GM12864 (cell line): ENCODE data around the gene EYA2.
A peak's percentile ranks its signal among the peaks of the same experiment; 100 is the strongest.

Experiments used
- DNase-seq: peaks from one replicate; pipeline ENCODE4 v3.0.0-alpha.2; 2011; ENCODE audit warnings: low read depth
- H3K4me3 ChIP-seq: 2 replicates; pipeline ENCODE4 v1.5.1; 2011; ENCODE audit warnings: mild to moderate bottlenecking, low read depth, low read length, control low read depth
- CTCF ChIP-seq: IDR thresholded peaks from 2 replicates; pipeline ENCODE4 v1.5.1; 2011; ENCODE audit warnings: low read depth, mild to moderate bottlenecking, moderate library complexity, low read length, control low read depth, inconsistent platforms; ENCODE audit errors: missing control alignments

EYA2 gene, protein sequence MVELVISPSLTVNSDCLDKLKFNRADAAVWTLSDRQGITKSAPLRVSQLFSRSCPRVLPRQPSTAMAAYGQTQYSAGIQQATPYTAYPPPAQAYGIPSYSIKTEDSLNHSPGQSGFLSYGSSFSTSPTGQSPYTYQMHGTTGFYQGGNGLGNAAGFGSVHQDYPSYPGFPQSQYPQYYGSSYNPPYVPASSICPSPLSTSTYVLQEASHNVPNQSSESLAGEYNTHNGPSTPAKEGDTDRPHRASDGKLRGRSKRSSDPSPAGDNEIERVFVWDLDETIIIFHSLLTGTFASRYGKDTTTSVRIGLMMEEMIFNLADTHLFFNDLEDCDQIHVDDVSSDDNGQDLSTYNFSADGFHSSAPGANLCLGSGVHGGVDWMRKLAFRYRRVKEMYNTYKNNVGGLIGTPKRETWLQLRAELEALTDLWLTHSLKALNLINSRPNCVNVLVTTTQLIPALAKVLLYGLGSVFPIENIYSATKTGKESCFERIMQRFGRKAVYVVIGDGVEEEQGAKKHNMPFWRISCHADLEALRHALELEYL

DNA sequence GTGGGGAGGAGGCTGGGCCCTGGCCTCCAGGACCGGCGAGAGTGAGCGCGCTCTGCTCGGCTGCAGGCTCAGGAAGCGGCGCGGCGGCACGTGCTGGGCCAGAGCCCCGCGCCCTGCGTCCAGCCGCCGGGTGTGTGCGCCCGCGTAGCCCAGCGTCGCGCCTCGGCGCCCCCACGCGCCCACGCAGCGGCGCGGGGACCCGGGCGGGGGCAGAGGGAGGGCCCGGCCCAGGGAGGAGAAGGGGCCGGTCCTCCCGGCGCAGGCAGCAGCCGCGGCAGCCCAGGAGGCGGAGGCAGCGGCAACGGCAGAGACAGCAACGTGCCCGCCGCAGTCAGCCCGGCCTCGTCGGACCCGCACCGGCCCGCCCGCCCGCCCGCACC lies at the start of gene EYA2:
Gene EYA2, plus strand, starts transcription at position 265 of the 380 bp plus-strand sequence. CDS start 95,168 bp downstream, outside the sequence.
- H3K4me3 ChIP-seq: peak within 1 kb of the TSS; percentile 99
- DNase-seq: no peak
- no peak for TF ChIP-seq CTCF

- no peak overlapping the region for H3K4me3 ChIP-seq
- no peak for DNase-seq
- no peak for TF ChIP-seq CTCF
Measured at GRCh38 chr20:46844965-46845364, 49.7 kb upstream of the EYA2 start.

- DNase-seq: no peak
- no peak for TF ChIP-seq CTCF
- H3K4me3 ChIP-seq: no peak overlapping the region
Measured at GRCh38 chr20:46849269-46849668, 45.4 kb upstream of the EYA2 start.

- TF ChIP-seq CTCF: no peak
- H3K4me3 ChIP-seq: no peak overlapping the region
- no peak for DNase-seq
Measured at GRCh38 chr20:46849751-46850150, 44.9 kb upstream of the EYA2 start.

DNA sequence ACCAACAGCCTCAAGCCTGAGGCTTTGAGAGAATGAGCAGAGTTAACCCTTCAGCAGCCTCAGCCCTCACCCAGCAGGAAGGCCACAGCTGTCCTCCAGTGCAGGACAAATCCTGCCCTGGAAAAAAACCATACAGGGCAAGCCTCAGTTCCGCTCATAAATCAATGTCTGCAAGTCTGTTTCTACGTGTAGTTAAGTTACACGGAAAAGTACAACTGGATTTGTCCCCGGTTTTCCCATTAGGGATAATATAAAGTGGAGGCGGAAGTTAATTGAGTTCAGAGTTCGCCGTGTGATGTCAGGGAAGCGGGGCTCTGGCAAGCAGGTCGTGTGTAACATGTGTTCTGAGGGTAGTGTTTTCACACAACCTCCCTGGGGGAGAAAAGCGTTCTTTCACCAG lies 44.2 kb upstream of the EYA2 start:
- TF ChIP-seq CTCF: no peak
- no peak overlapping the region for H3K4me3 ChIP-seq
- DNase-seq: no peak

- TF ChIP-seq CTCF: no peak
- DNase-seq: no peak
- no peak overlapping the region for H3K4me3 ChIP-seq
Measured at GRCh38 chr20:46850896-46851295, 43.7 kb upstream of the EYA2 start.

DNA sequence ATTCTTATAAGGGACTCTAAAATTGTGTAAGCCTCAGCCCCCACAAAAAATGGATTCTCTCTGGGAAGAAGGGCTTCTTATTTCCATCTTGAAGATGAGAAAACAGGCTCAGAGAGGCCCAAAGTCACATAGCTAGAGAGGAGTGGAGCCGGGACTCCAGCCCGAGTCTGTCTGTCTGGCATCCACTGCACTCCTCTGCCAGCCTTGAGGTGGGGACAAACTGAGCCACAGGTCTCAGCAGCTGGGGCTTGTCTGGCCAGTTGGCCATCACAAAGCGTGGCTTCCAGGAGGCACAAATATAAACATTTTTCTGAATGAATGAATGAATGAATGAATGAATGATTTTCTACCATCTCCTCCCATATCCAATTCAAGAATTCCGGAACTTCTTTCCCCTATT lies 42.9 kb upstream of the EYA2 start:
- no peak for TF ChIP-seq CTCF
- no peak for DNase-seq
- H3K4me3 ChIP-seq: no peak overlapping the region
